Measurements from ENCODE around the gene ZNF215. TPM values are rescaled to one million over a fixed set of nuclear protein-coding genes. Genes with fewer than 3 reads are reported as not detected.
"Not testable (repeated sequence)": the region's sequence is repeated elsewhere in the genome, so short reads cannot be mapped to it uniquely, and the experiment has no call there.

ZNF215 gene
- polyA plus RNA-seq, 3 donors from 2014 or later: not detected

DNA sequence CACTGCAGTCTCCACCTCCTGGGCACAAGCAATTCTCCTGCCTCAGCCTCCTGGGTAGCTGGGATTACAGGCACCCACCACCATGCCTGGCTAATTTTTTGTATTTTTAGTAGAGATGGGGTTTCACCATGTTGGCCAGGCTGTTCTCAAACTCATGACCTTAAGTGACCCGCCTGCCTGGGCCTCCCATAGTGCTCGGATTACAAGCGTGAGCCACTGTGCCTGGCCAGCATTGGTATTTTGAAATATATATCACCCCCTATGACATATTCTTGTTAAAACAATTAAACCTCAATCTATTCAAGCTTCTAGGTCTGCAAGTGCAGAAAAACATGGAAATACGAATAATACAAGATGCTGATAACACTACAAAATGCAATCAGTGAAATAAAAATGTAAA is 43.6 kb downstream of the ZNF215 start:
- H3K27ac Mint-ChIP-seq; H3K36me3 Mint-ChIP-seq; H3K27me3 Mint-ChIP-seq (ENCODE audit: low read depth in 3 of 3); H3K4me1 Mint-ChIP-seq; DNase-seq; H3K4me3 Mint-ChIP-seq: not testable (repeated sequence)
- peaks cover 0 to 12% (median 4%) of the 10 kb centered on the region in 6 donors for H3K9me3 Mint-ChIP-seq

GRCh38 chr11:6979365-6979764 is 53.1 kb downstream of the ZNF215 start:
- Mint-ChIP-seq H3K36me3 (no peaks in the 10 kb centered on the region), H3K27ac (no peak overlapping the region), H3K4me1 (no peaks in the 10 kb centered on the region), H3K9me3 (peaks cover 0 to 6% (median 3%) of the 10 kb centered on the region in 6 donors), H3K4me3 (no peak overlapping the region), H3K27me3 (ENCODE audit: low read depth in 3 of 3) (peaks cover 0 to 3% (median 0%) of the 10 kb centered on the region in 3 donors)
- no peak for DNase-seq

DNA sequence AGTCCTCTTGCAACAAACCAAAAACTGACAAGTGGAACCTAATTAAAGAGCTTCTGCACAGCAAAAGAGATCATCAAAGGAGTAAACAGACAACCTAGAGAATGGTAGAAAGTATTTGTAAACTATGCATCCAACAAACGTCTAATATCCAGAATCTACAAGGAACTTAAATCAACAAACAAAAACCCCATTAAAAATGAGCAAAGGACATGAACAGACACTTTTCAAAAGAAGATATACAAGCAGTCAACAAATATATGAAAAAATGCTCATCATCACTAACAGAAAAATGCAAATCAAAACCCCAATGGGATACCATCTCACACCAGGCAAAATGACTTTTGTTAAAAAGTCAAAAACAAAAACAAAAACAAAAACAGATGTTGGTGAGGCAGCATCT is 60.3 kb downstream of the ZNF215 start:
- Mint-ChIP-seq H3K36me3 (no peaks in the 10 kb centered on the region), H3K4me3 (no peak overlapping the region), H3K27ac (no peak overlapping the region), H3K27me3 (ENCODE audit: low read depth in 3 of 3) (peaks cover 0 to 7% (median 2%) of the 10 kb centered on the region in 3 donors), H3K9me3 (peaks cover 0 to 2% (median 0%) of the 10 kb centered on the region in 6 donors), H3K4me1 (no peaks in the 10 kb centered on the region)
- no peak for DNase-seq

DNA sequence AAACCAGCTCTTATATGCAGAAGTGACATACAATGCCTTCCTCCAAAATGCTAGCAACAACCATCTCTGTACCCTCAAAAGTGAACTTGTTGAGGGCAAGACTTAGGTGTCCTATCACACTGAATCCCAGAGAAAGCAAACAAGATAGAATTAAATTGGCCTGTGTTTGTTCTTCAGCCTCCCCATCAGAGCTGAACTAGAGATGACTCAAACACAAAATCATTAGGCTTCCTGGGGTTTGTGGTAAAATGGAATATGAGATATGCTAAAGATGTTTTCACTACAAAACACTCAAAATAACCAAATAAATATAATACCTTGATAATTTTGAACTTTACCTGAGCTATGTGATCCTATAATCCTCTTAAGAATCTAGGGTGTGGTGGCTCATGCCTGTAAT is 62.3 kb downstream of the ZNF215 start:
- Mint-ChIP-seq H3K27ac (no peak overlapping the region), H3K9me3 (peaks cover 0 to 2% (median 0%) of the 10 kb centered on the region in 6 donors), H3K4me3 (no peak overlapping the region), H3K4me1 (no peaks in the 10 kb centered on the region), H3K36me3 (no peaks in the 10 kb centered on the region), H3K27me3 (ENCODE audit: low read depth in 3 of 3) (peaks cover 3 to 8% (median 4%) of the 10 kb centered on the region in 3 donors)
- no peak for DNase-seq

- Mint-ChIP-seq H3K9me3 (peaks cover 0 to 4% (median 0%) of the 10 kb centered on the region in 6 donors), H3K27ac (no peak overlapping the region)
Observed at GRCh38 chr11:6991227-6991626, 65.0 kb downstream of the ZNF215 start.

GRCh38 chr11:6992026-6992425 is 65.8 kb downstream of the ZNF215 start:
- Mint-ChIP-seq H3K4me1 (no peaks in the 10 kb centered on the region), H3K9me3 (peaks cover 0 to 4% (median 0%) of the 10 kb centered on the region in 6 donors), H3K27ac (no peak overlapping the region), H3K27me3 (ENCODE audit: low read depth in 3 of 3) (peaks cover 2 to 5% (median 3%) of the 10 kb centered on the region in 3 donors), H3K36me3 (no peaks in the 10 kb centered on the region), H3K4me3 (no peak overlapping the region)
- DNase-seq: no peak

More at GRCh38 chr11:6991227-6991626, 65.0 kb downstream of the ZNF215 start:
- DNase-seq: no peak
- no peaks in the 10 kb centered on the region for H3K36me3 Mint-ChIP-seq
- H3K27me3 Mint-ChIP-seq (ENCODE audit: low read depth in 3 of 3): peaks cover 2 to 5% (median 3%) of the 10 kb centered on the region in 3 donors
- H3K4me3 Mint-ChIP-seq: no peak overlapping the region
- H3K4me1 Mint-ChIP-seq: no peaks in the 10 kb centered on the region

- Mint-ChIP-seq H3K4me1 (no peaks in the 10 kb centered on the region), H3K9me3 (peaks cover 0 to 4% (median 0%) of the 10 kb centered on the region in 6 donors), H3K4me3 (no peak overlapping the region), H3K27me3 (ENCODE audit: low read depth in 3 of 3) (peaks cover 2 to 5% (median 3%) of the 10 kb centered on the region in 3 donors), H3K27ac (no peak overlapping the region), H3K36me3 (no peaks in the 10 kb centered on the region)
- no peak for DNase-seq
Observed at GRCh38 chr11:6992457-6993417, 66.5 kb downstream of the ZNF215 start.

DNA sequence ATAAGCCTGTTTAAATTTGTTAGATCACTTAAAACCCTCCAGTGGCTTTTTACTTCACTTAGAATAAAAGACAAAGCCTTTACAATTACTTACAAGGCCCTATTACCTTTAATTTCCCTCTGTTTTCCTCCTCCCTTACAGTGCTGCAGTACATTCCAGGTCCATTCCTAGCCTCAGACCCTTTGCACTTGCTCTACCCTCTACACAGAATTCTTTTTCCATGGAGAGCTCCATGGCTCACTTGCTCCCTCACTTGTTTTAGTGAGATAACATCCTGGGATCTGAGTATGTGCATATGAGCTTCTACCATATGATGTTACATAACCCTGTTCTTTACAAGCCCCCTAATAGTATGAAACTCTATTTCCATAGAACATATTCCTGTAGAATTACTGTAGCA is 69.5 kb downstream of the ZNF215 start:
- Mint-ChIP-seq H3K9me3 (peaks cover 0 to 3% (median 0%) of the 10 kb centered on the region in 6 donors), H3K4me3 (no peak overlapping the region)

DNA sequence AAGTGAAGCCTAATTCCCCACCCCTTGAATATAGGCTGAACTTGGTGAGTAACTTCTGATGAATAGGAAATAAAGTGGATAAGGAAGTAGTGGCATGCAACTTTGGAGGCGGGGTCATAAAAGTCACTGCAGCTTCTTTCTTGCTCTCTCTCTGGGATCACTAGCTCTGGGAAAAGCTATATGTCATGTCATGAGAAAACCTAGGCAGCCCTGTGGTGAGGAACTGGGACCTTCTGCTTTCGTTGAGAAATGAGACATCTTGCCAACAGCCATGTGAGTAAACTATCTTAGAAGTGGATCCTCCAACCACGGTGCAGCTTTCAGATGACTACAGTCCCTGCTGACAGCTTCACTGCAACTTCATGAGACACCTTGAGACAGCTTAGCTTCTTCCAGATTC is 78.3 kb downstream of the ZNF215 start:
- Mint-ChIP-seq H3K27me3 (ENCODE audit: low read depth in 3 of 3) (peaks cover 2 to 3% (median 2%) of the 10 kb centered on the region in 3 donors), H3K4me3 (no peak overlapping the region), H3K4me1 (no peaks in the 10 kb centered on the region), H3K9me3 (peaks cover 0 to 6% (median 0%) of the 10 kb centered on the region in 6 donors), H3K27ac (no peak overlapping the region), H3K36me3 (no peaks in the 10 kb centered on the region)
- no peak for DNase-seq

More for the DNA sequence above, 69.5 kb downstream of the ZNF215 start:
- Mint-ChIP-seq H3K4me1 (no peaks in the 10 kb centered on the region), H3K36me3 (no peaks in the 10 kb centered on the region), H3K27me3 (ENCODE audit: low read depth in 3 of 3) (peaks cover 2 to 5% (median 5%) of the 10 kb centered on the region in 3 donors), H3K27ac (no peak overlapping the region)
- DNase-seq: no peak

Other genes with a start within 250 kb of the ZNF215 start
- 10 to 100 TPM in 2 of 3 donors, 1 to 10 TPM in 1; 4.6 to 17.0 (median 13.7) TPM for gene MRPL17, start 243.1 kb upstream of the ZNF215 start, polyA plus RNA-seq
- not detected for gene OR2AG2, start 154.4 kb upstream of the ZNF215 start, polyA plus RNA-seq
- not detected for gene OR2AG1, start 143.4 kb upstream of the ZNF215 start, polyA plus RNA-seq
- gene OR6A2, start 126.7 kb upstream of the ZNF215 start, polyA plus RNA-seq: not detected
- not detected for gene OR10A5, start 80.7 kb upstream of the ZNF215 start, polyA plus RNA-seq
- gene OR10A2, start 63.4 kb upstream of the ZNF215 start, polyA plus RNA-seq: not detected
- not detected for gene OR10A4, start 49.8 kb upstream of the ZNF215 start, polyA plus RNA-seq
- gene OR2D2, start 33.9 kb upstream of the ZNF215 start, polyA plus RNA-seq: not detected
- gene OR2D3, start 5.4 kb upstream of the ZNF215 start, polyA plus RNA-seq: not detected
- gene ZNF214, start 93.9 kb downstream of the ZNF215 start, polyA plus RNA-seq: not detected
- gene NLRP14, start 94.1 kb downstream of the ZNF215 start, polyA plus RNA-seq: not detected
- not detected for gene RBMXL2, start 162.6 kb downstream of the ZNF215 start, polyA plus RNA-seq